ENCODE results near the gene ABCC1. TPM values are rescaled to one million over a fixed set of nuclear protein-coding genes. Genes with fewer than 3 reads are reported as not detected.

ABCC1 gene
- total RNA-seq, 2 experiments from 2014 or later: 42.9 to 44.8 TPM

DNA sequence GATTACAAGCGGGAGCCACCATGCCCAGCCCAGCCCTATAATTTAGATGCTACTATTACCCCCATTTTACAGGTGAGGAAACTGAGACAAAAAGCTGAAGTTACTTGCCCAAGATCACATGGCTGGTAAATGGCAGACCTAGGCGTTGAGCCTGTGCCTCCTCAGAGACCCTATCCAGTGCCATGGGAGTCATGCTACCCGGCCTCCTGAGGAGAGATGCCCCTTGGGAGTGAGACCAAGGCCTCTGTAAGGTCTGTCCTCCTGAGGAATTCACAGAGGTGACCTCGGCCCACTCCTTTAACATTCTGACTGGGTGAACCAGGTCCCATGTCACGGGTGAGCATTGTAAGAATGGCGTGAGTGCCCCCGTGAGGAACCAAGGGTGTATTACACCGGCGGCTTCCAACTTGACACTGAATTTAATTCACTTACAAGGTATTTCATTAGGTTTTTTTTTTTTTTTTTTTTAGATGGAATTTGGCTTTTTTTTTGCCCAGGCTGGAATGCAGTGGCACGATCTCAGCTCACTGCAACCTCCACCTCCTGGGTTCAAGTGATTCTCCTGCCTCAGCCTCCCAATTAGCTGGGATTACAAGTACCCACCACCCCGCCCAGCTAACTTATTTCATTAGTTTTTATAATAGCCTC lies 178.2 kb downstream of the ABCC1 start:
- Mint-ChIP-seq H3K4me1 (ENCODE audit: low read depth) (peaks cover 4% of the 10 kb centered on the region), H3K27ac (peak overlapping the region; percentile 8), H3K9me3 (peaks cover 4% of the 10 kb centered on the region), H3K27me3 (no peaks in the 10 kb centered on the region), H3K4me3 (no peak overlapping the region), H3K36me3 (ENCODE audit: low read depth) (peaks cover 80% of the 10 kb centered on the region)
- TF ChIP-seq, protein P1, sequence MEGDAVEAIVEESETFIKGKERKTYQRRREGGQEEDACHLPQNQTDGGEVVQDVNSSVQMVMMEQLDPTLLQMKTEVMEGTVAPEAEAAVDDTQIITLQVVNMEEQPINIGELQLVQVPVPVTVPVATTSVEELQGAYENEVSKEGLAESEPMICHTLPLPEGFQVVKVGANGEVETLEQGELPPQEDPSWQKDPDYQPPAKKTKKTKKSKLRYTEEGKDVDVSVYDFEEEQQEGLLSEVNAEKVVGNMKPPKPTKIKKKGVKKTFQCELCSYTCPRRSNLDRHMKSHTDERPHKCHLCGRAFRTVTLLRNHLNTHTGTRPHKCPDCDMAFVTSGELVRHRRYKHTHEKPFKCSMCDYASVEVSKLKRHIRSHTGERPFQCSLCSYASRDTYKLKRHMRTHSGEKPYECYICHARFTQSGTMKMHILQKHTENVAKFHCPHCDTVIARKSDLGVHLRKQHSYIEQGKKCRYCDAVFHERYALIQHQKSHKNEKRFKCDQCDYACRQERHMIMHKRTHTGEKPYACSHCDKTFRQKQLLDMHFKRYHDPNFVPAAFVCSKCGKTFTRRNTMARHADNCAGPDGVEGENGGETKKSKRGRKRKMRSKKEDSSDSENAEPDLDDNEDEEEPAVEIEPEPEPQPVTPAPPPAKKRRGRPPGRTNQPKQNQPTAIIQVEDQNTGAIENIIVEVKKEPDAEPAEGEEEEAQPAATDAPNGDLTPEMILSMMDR (IDR thresholded peaks at IDR 0.05): peak; percentile 82
- intact Hi-C loops (cut with DNase I, micrococcal nuclease): loop anchor here (1.0 to 5.0 kb wide), 9 partner anchors 178 to 701 kb away; partner anchors contain the start of genes ABCC1 (in 2 of the 2) and CEP20 (in 1 of the 2)
- Histone ChIP-seq H3K27ac (ENCODE audit: low read depth in 1 of 2, low read length in 2 of 2) (no peak overlapping the region), H3K4me3 (ENCODE audit: low read length) (no peak overlapping the region), H3K4me1 (ENCODE audit: insufficient read depth, low read length) (no peaks in the 10 kb centered on the region), H3K9me3 (ENCODE audit: control insufficient read depth in 1 of 2, insufficient read depth in 1 of 2, low read length in 2 of 2) (peaks cover 10 to 13% of the 10 kb centered on the region in 2 experiments), H3K36me3 (ENCODE audit: insufficient read depth, low read length) (peaks cover 58% of the 10 kb centered on the region), H3K27me3 (ENCODE audit: control insufficient read depth in 1 of 2, insufficient read depth in 2 of 2, low read length in 2 of 2) (no peaks in the 10 kb centered on the region)
- peak; percentile 34 to 79 (median 62) for DNase-seq
- POLR2A ChIA-PET: no interaction called here
- CTCF ChIA-PET: interaction anchor here (0.6 to 0.9 kb wide), 7 partner anchors 44 to 683 kb away, joined by 3 to 6 read pairs (median 3); no protein-coding TSS in a partner anchor
- peak; percentile 93 for ATAC-seq (ENCODE audit: poor library complexity)

DNA sequence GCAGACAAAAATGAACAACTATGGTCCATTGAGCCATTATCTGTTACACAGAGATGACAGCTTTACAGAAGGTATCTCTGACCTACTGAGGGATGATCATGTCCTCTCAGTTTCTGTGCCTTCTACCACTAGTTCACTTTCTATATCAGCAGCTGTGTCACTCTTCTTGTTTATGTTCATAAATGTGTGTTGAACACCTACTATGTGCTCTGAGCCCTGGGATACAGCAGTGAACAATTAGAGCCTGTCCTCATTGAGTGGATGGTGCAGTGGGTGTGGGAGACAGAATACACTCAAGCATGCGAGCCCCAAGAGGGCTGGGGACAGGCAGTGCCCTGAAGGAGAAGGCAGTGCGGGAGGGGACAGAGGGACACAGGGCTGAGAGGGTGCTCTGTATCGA lies 181.8 kb downstream of the ABCC1 start:
- no peak overlapping the region for H3K4me3 ChIP-seq (ENCODE audit: low read length)
- H3K27ac ChIP-seq (ENCODE audit: low read depth in 1 of 2, low read length in 2 of 2): no peak overlapping the region
- Mint-ChIP-seq H3K27ac (no peak overlapping the region), H3K9me3 (no peaks in the 10 kb centered on the region), H3K4me1 (ENCODE audit: low read depth) (peaks cover 4% of the 10 kb centered on the region), H3K4me3 (no peak overlapping the region), H3K36me3 (ENCODE audit: low read depth) (peaks cover 79% of the 10 kb centered on the region), H3K27me3 (no peaks in the 10 kb centered on the region)
- no peaks in the 10 kb centered on the region for H3K27me3 ChIP-seq (ENCODE audit: control insufficient read depth in 1 of 2, insufficient read depth in 2 of 2, low read length in 2 of 2)
- ATAC-seq (ENCODE audit: poor library complexity) (no peak), DNase-seq (no peak)
- H3K36me3 ChIP-seq (ENCODE audit: insufficient read depth, low read length): peaks cover 69% of the 10 kb centered on the region
- no peaks in the 10 kb centered on the region for H3K4me1 ChIP-seq (ENCODE audit: insufficient read depth, low read length)
- TF ChIP-seq, protein P1 (IDR thresholded peaks at IDR 0.05): no peak
- H3K9me3 ChIP-seq (ENCODE audit: control insufficient read depth in 1 of 2, insufficient read depth in 1 of 2, low read length in 2 of 2): no peaks in the 10 kb centered on the region
- intact Hi-C loops (cut with DNase I, micrococcal nuclease): no loop called here
- ChIA-PET CTCF (no interaction called here), POLR2A (no interaction called here)

DNA sequence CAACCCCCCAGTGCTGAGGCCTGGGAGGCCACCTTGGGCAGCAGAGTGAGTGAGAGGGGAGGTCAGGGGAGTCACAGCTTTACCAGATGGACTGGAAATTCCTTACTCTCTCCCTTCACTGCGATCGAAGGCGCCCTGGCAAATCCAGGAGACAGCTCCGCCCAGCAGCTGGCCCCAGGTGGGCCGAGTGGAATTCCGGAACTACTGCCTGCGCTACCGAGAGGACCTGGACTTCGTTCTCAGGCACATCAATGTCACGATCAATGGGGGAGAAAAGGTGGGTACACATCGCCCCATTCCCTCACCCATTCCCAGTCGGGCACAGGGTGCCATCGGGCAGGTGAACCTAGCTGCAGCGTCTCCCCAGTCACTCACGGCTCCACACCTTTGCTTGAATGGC lies 182.2 kb downstream of the ABCC1 start:
- H3K27ac ChIP-seq (ENCODE audit: low read depth in 1 of 2, low read length in 2 of 2): no peak overlapping the region
- ATAC-seq (ENCODE audit: poor library complexity): no peak
- peaks cover 74% of the 10 kb centered on the region for H3K36me3 ChIP-seq (ENCODE audit: insufficient read depth, low read length)
- peaks cover 79% of the 10 kb centered on the region for H3K36me3 Mint-ChIP-seq (ENCODE audit: low read depth)
- no peaks in the 10 kb centered on the region for H3K9me3 Mint-ChIP-seq
- no peaks in the 10 kb centered on the region for H3K9me3 ChIP-seq (ENCODE audit: control insufficient read depth in 1 of 2, insufficient read depth in 1 of 2, low read length in 2 of 2)
- TF ChIP-seq, protein P1 (IDR thresholded peaks at IDR 0.05): no peak
- CTCF ChIA-PET: no interaction called here
- H3K4me1 Mint-ChIP-seq (ENCODE audit: low read depth): peaks cover 4% of the 10 kb centered on the region
- H3K4me3 Mint-ChIP-seq: no peak overlapping the region
- no peak overlapping the region for H3K27ac Mint-ChIP-seq
- POLR2A ChIA-PET: no interaction called here
- H3K4me1 ChIP-seq (ENCODE audit: insufficient read depth, low read length): no peaks in the 10 kb centered on the region
- H3K4me3 ChIP-seq (ENCODE audit: low read length): no peak overlapping the region
- H3K27me3 Mint-ChIP-seq: no peaks in the 10 kb centered on the region
- DNase-seq: no peak
- intact Hi-C loops (cut with DNase I, micrococcal nuclease): no loop called here
- H3K27me3 ChIP-seq (ENCODE audit: control insufficient read depth in 1 of 2, insufficient read depth in 2 of 2, low read length in 2 of 2): no peaks in the 10 kb centered on the region

Data from CD4-positive, alpha-beta T cell (primary cell).